NCI-H2227 (cell line): Measurements from ENCODE around the gene FOXC2.

Experiments used
- DNase-seq: peaks from one replicate; lab custom pipeline; 2025; ENCODE audit not compliant: unreplicated experiment; lab: John Stamatoyannopoulos, UW

Gene FOXC2

DNA sequence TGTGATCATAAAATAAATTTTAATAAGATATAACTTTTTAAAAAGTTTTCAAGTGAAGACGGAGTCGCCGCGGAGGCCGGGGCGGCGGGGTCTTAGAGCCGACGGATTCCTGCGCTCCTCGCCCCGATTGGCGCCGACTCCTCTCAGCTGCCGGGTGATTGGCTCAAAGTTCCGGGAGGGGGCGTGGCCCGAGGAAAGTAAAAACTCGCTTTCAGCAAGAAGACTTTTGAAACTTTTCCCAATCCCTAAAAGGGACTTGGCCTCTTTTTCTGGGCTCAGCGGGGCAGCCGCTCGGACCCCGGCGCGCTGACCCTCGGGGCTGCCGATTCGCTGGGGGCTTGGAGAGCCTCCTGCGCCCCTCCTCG, at the start of gene FOXC2:
Gene FOXC2, plus strand, starts transcription at position 229 of the 365 bp plus-strand sequence. CDS start 507 bp downstream, outside the sequence.
- DNase-seq = peak; percentile 15

DNA sequence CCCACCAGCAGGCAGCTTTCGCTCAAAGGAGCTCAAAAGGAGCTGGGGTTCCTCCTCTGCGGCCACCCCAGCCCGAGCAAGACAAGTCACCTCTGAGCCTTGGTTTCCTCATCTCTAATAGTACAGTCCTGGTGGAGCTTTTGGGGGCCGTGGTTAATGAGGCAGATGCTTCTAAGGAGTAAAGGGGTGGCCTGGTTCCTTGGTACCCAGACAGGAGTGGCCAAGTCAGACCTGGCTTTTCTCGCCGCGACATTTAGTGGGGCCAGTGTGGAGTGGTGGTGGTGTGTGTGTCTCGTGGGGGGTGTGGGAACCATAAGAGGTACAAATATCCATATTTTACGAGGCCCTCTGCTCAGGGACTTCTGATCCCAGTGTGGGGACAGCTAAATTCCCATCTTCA, 49.6 kb upstream of the FOXC2 start:
- no peak for DNase-seq

GRCh38 chr16:86517652-86518258, 48.9 kb upstream of the FOXC2 start:
- DNase-seq = peak; percentile 21

DNA sequence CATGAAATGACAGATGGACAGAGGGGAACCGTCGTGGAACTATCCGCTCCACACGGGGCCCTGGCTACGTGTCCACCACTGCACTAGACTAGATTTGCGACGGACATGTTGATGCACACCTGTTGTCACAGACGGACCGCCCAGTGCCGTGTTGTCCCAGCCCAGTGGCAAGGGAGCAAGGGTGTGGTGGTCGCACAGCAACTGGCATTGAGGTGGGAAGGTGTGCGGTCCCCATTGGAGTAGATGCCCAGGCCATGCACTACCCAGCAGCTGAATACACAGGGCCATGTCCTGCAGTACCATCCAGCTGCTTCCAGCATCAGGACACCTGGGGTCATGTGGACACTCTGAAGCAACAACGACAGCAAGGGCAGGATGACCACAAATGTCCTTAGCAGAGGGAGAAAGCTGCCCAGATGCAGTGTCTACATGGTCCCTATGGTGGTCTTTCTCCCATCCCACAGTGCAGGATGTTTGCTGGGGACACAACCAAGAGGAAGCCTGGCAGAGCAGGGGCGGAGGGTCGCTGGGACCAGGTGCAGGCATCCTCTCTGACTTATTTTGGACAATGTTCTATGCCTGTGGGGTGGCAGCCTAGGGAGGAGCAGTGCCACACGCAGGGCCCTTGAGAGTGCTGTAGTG, 47.5 kb upstream of the FOXC2 start:
- no peak for DNase-seq

- peak; percentile 54 for DNase-seq
Measured at GRCh38 chr16:86519649-86520316, 46.8 kb upstream of the FOXC2 start.

- no peak for DNase-seq
Measured at GRCh38 chr16:86520317-86521210, 46.1 kb upstream of the FOXC2 start.

DNA sequence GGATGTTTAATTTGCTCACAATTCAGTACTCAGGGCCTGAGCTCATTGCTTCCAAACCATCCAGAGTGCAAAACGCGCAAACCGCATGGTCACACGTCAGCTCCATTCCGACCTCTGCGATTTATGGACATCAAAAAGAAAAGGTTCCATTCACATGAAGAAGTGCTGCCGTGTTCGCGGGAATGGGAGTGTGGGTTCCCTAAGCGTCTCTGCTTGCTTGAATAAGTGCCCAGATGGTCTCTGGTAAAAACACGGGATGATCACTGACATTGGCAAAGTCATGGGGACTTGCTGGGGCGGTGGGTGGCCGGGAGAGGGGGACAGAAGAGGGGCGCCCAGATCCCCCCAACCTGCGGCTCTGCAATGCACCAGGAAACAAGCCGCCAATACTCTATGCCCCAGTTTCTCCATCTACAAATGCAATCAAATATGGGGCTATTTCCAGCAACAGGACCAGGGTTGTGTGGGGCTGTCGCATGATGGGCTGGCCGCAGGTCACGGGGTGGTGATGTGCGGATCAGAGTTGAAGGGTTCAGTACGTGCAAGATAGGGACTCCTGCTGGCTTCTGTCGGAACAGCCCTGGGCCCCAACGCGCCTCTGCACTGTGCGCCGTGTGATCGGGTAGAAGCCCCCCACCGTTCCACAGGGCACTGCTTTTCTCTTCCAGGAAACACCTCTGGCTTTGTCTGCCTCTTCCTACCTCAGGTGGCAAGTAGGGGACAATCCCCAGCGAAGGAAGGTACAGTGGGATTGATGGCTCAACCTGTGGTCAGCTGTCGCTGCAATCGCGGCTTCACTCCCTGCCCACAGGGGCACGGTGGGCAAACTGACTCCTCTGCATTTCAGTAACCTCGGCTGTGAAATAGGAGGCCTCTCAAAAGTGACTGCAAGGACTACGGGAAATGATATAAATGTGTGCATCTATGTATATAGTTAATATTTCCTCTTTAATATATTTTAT, 45.1 kb upstream of the FOXC2 start:
- DNase-seq = no peak

- DNase-seq = no peak
Measured at GRCh38 chr16:86522634-86523033, 44.0 kb upstream of the FOXC2 start.

DNA sequence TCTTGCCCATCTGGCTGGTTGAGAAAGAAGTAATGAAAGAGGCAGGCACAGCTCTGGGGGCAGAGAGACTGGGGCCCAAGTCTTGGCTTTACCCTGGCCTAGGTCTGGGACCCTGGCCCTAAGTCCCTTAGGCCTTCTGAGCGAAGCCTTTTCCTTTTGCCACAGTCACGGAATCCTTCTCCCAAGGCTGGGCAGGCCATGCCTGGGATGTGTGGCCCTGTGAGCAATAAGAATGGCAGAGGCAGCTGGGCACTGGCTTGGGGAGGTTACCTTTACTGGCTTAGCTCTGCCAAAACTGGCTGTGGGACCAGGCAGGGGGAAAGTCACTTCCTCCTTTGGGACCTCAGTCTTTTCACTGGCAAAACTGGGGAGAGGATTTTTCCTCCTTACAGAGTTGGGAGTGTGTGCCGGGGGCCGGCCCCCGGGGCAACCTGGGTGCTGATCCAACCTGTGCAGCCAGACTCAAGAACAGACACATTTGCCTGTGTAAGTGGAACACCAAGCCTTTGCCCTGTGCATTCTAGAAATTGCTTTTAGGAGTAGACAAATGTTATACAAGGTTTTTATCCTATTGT, 43.4 kb upstream of the FOXC2 start:
- no peak for DNase-seq

DNA sequence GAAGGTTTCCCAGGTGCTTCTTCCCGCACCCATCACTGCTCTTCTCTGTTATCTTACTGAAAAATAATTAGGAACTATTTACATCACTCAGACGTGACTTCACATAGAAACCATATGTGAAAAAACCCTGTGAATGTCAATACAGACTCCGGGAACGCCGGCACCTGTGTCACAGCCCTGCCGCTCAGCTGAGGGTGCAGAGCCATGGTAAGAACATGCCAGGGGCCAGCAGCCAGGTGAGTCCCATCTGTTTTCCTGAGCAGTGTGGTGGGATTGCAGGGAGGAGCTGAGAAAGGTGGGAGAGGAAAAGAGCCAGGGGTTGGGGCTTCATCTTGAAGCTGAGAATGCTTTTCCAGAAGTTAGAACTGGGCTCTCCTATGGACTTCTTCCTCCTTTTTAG, 42.6 kb upstream of the FOXC2 start:
- no peak for DNase-seq

GRCh38 chr16:86525696-86526095, 40.9 kb upstream of the FOXC2 start:
- DNase-seq = no peak

GRCh38 chr16:86527366-86527765, 39.3 kb upstream of the FOXC2 start:
- no peak for DNase-seq

DNA sequence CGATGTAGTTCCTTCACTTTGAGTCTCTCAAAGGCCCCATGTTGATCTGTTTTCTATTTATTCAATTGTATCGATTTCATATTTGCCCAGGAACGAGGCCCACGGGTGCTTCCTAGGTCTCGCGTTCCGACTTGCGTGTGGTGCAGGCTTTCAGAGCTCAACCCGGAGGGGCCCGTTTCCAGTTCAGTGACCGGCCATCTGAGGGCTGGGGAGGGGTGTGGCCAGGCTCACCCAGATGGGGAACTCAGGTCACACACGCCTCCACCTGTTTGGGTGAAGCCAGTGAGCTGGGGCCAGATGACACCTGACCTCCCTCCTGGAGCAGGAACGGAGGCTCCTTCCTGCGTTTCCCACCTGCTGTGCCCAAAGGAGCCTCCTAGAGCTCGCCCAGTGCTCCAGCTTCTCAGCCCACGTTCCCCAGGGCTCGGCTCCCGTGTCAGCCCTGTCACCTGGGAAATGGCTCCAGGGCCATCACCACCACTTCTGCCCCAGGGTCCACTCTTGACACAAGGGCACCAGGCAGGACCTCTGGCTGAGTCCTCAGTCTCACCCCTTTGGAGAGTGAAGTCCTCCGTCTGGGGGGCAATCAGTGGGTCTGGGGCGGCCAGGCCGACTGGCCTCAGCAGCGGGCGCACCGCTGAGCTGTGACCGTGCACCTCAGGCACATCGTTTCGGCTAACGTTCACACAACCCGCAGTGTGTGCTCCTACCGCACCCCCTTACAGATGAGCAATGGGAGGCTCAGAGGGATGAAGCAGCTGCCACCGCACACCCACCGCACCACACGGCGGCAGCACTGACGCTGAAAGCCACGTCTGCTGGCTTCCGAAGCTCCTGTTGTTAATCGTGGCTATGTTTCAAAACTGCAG, 38.3 kb upstream of the FOXC2 start:
- DNase-seq = no peak

DNA sequence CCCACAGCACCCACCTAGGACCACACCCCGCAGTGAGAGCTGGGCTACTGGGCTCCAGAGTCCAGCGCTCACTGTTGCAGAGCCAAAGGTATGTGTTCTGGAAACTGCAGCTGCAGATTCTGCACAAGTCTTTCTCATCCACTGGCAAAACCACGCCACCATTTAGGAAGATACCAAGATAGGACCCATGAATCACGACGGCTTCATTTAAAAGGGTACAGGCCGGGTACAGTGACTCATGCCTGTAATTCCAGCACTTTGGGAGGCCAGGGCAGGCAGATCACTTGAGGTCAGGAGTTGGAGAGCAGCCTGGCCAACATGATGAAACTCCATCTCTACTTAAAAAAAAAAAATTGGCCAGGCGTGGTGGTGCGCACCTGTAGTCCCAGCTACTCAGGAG, 37.5 kb upstream of the FOXC2 start:
- DNase-seq = no peak

DNA sequence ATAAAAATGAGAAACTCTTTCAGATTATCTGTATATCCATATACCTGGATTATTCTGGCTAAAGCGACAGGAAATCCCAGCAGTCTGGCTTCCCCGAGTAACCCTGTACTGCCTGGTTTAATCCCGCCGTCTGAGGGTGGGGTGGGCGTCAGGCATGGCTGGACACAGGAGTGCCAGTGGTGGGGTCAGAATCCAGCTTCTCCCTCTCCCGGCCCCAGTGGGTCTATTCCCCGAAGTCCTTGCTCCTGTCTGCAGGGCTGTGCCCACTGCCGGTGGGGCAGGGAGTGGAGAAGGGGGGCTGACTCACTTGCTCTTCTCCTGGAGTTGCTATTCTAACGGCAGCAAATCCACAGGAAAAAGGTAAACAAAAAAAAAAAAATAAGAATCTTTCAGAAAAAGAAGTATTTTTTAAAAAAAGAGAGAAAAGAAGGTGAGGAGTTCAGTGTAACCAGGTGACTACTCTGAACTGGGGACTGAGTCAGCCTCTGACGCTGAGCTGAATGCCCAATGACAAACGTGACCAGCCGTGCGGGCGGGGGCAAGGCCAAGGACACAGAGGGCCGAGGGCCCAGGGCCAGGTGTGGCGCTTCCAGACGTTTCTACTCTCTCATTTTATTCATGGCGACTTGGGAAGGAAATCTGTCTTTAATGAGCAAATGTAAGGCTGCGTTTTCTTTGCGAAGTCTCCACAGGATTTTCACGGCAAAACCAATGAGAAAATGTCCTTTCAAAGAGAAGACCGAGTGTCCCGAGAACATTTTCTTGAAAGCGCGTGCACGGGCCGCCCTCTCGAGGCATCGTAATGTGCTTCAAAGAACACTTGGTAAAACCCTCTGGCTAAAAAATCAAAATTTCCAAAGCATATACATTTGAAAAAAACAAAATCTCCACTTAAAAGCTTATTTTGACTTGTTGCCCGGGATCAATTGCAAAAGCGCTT, 36.1 kb upstream of the FOXC2 start:
- DNase-seq = no peak

GRCh38 chr16:86531191-86531545, 35.5 kb upstream of the FOXC2 start:
- no peak for DNase-seq

DNA sequence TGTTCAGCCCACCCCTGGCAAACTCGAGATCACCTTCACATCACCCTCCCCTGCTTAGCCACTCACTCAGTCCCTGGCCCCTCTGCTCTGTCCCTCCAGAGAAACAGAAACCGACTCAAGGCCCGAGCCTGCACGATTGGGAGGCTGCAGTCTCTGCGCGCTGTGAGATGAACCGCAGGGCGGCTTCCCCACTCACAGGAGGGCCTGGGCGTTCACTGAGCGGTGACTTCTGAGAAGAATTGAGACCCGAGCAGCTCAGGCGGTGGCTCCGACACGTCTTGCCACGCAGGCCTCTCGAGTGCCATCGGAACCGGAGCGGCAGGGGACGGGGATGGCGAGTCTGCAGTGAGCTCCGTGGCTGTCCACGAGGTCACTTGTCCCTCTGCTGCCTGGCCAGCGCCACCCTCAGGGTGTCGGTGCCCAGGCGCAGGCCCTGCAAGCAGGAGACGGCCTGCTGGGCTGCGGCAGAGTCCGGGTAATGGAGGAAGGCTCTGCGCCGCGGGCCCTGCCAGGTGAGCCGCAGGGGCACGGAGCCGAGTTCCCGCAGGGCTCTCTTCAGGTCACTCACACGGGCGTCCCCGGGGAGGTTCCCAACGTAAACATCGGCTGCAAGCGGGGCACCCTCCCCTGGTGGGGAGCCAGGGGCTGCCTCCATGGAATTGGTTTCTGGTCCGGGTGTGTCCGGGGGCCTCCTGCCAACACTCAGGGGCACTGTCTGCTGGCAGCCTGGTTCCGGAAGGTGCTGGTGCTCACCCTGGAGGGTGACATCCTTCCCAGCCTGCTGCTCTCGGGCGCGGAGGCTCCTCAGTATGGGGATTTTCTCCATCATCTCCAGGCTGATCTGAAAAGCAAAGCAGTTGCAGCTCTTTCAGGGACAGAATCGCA, 34.7 kb upstream of the FOXC2 start:
- DNase-seq = no peak
